Activated CD8-positive, alpha-beta memory T cell treated with anti-CD3 and anti-CD28 coated beads, Interleukin-2, amount 50 U/mL, for 1 hour (primary cell): ENCODE data around the gene BLOC1S5.
"Not testable (repeated sequence)": the region's sequence is repeated elsewhere in the genome, so short reads cannot be mapped to it uniquely, and the experiment has no call there.

Source experiments
- DNase-seq: peaks from one replicate; pipeline ENCODE4 v3.0.0-alpha.2; 2020; ENCODE audit errors: extremely low read depth

Gene BLOC1S5

GRCh38 chr6:8043221-8043620 is 21.0 kb downstream of the BLOC1S5 start:
- DNase-seq = no peak

- DNase-seq = no peak
These were observed 22.1 kb downstream of the BLOC1S5 start for GRCh38 chr6:8041913-8042583.

GRCh38 chr6:8034107-8034506 is 30.1 kb downstream of the BLOC1S5 start:
- DNase-seq = not testable (repeated sequence)

- no peak for DNase-seq
These were observed 33.3 kb downstream of the BLOC1S5 start for GRCh38 chr6:8030920-8031319.

- DNase-seq = no peak
These were observed 34.8 kb downstream of the BLOC1S5 start for GRCh38 chr6:8029243-8029870.

- no peak for DNase-seq
These were observed 36.1 kb downstream of the BLOC1S5 start for GRCh38 chr6:8027965-8028651.

- no peak for DNase-seq
These were observed 37.4 kb downstream of the BLOC1S5 start for GRCh38 chr6:8026800-8027199.

GRCh38 chr6:8025191-8025590 is 39.0 kb downstream of the BLOC1S5 start:
- DNase-seq = no peak

GRCh38 chr6:8023638-8024037 is 40.6 kb downstream of the BLOC1S5 start:
- DNase-seq = no peak

- no peak for DNase-seq
These were observed 44.1 kb downstream of the BLOC1S5 start for GRCh38 chr6:8020083-8020482.

GRCh38 chr6:8017705-8018104 is 46.5 kb downstream of the BLOC1S5 start:
- no peak for DNase-seq

- DNase-seq = no peak
These were observed 46.9 kb downstream of the BLOC1S5 start for GRCh38 chr6:8017276-8017701.

- no peak for DNase-seq
These were observed 49.2 kb downstream of the BLOC1S5 start for GRCh38 chr6:8014947-8015346.

- DNase-seq = no peak
These were observed 50.4 kb downstream of the BLOC1S5 start for GRCh38 chr6:8013763-8014162.

GRCh38 chr6:8006208-8006607 is 58.0 kb downstream of the BLOC1S5 start:
- no peak for DNase-seq

GRCh38 chr6:8005136-8005535 is 59.1 kb downstream of the BLOC1S5 start:
- DNase-seq = no peak

GRCh38 chr6:8000636-8001035 is 63.6 kb downstream of the BLOC1S5 start:
- DNase-seq = no peak

GRCh38 chr6:8000188-8000596 is 64.0 kb downstream of the BLOC1S5 start:
- no peak for DNase-seq

GRCh38 chr6:7999201-7999600 is 65.0 kb downstream of the BLOC1S5 start:
- no peak for DNase-seq

GRCh38 chr6:7998103-7998725 is 66.0 kb downstream of the BLOC1S5 start:
- no peak for DNase-seq

GRCh38 chr6:7997286-7997685 is 66.9 kb downstream of the BLOC1S5 start:
- DNase-seq = no peak

- no peak for DNase-seq
These were observed 67.6 kb downstream of the BLOC1S5 start for GRCh38 chr6:7996538-7997111.
